Cardiac septum (tissue), 1 donor: ENCODE measurements around the gene OSCP1. TPM values are rescaled to one million over a fixed set of nuclear protein-coding genes. Genes with fewer than 3 reads are reported as not detected.
A peak's percentile ranks its signal among the peaks of the same experiment; 100 is the strongest.
"Not testable (repeated sequence)": the region's sequence is repeated elsewhere in the genome, so short reads cannot be mapped to it uniquely, and the experiment has no call there.

Experiments used
- DNase-seq: peaks from one replicate; pipeline ENCODE4 v3.0.0-alpha.2; 2020; ENCODE audit warnings: low spot score
- intact Hi-C: fragments of 100-400 bp; cut with DNase I; formaldehyde crosslinking; loops from one replicate; pipeline ENCODE4 v1.14.0; 2022
- long read RNA-seq: library from polyadenylated mRNA; unstranded; transcript quantifications from one replicate; pipeline ENCODE4 v2.0.0, GENCODE V29; 2021
- total RNA-seq: library from RNA; stranded (reverse); fragmentation: NEBNext Ultra II Directional; extraction: Animal tissue kit (Norgen Biotek cat#: 25700); gene quantifications from one replicate; pipeline ENCODE4 v1.2.1, GENCODE V29; 2021
- donor health status: DM: no; HTN: no; CAD: no.

Gene OSCP1
- 3.4 TPM for total RNA-seq
- long read RNA-seq, transcript OSCP1-201 (10 exons, 1,455 nt): major isoform, 7 of 9 reads
- long read RNA-seq, partial matches to known transcripts: 0 of 9 reads
- long read RNA-seq, other reads (novel, unspliced or antisense): 2 of 9 reads

- intact Hi-C loops: no loop called here
- DNase-seq: peak; percentile 97
Observed at GRCh38 chr1:36450270-36450918, at the start of gene OSCP1. TSS of gene OSCP1 (minus strand) at chr1:36450451. CDS start at chr1:36450369, 82 bp downstream.

GRCh38 chr1:36497207-36497606 lies 47.0 kb upstream of the OSCP1 start:
- intact Hi-C loops: no loop called here
- DNase-seq: no peak

- no peak for DNase-seq
- intact Hi-C loops: no loop called here
Observed at GRCh38 chr1:36494971-36495370, 44.7 kb upstream of the OSCP1 start.

GRCh38 chr1:36493524-36493923 lies 43.3 kb upstream of the OSCP1 start:
- no peak for DNase-seq
- intact Hi-C loops: no loop called here

- intact Hi-C loops: no loop called here
- DNase-seq: no peak
Observed at GRCh38 chr1:36492491-36492890, 42.2 kb upstream of the OSCP1 start.

GRCh38 chr1:36489258-36490051 lies 39.2 kb upstream of the OSCP1 start:
- DNase-seq, intact Hi-C loops: not testable (repeated sequence)

- DNase-seq: no peak
- intact Hi-C loops: no loop called here
Observed at GRCh38 chr1:36487906-36488305, 37.7 kb upstream of the OSCP1 start.

- intact Hi-C loops: not testable (repeated sequence)
Observed at GRCh38 chr1:36487336-36487725, 37.1 kb upstream of the OSCP1 start.

GRCh38 chr1:36486439-36487335 lies 36.4 kb upstream of the OSCP1 start:
- intact Hi-C loops: no loop called here

More at GRCh38 chr1:36487336-36487725, 37.1 kb upstream of the OSCP1 start:
- not testable (repeated sequence) for DNase-seq

GRCh38 chr1:36486093-36486438 lies 35.8 kb upstream of the OSCP1 start:
- no peak for DNase-seq
- intact Hi-C loops: no loop called here

More at GRCh38 chr1:36486439-36487335, 36.4 kb upstream of the OSCP1 start:
- DNase-seq: peak; percentile 94

GRCh38 chr1:36484099-36484498 lies 33.8 kb upstream of the OSCP1 start:
- intact Hi-C loops: no loop called here
- DNase-seq: no peak

- intact Hi-C loops: no loop called here
Observed at GRCh38 chr1:36482724-36483388, 32.6 kb upstream of the OSCP1 start, which contains the start of gene CSF3R. TSS of gene CSF3R (minus strand) at chr1:36482913. CDS start at chr1:36479496, 3,417 bp downstream.

GRCh38 chr1:36481771-36482723 lies 31.8 kb upstream of the OSCP1 start:
- DNase-seq: no peak
- intact Hi-C loops: no loop called here

More at GRCh38 chr1:36482724-36483388, 32.6 kb upstream of the OSCP1 start, which contains the start of gene CSF3R:
- DNase-seq: peak; percentile 90

GRCh38 chr1:36481091-36481490 lies 30.8 kb upstream of the OSCP1 start:
- intact Hi-C loops: no loop called here
- DNase-seq: no peak

GRCh38 chr1:36480161-36480560 lies 29.9 kb upstream of the OSCP1 start:
- intact Hi-C loops: no loop called here
- DNase-seq: no peak

- intact Hi-C loops: no loop called here
- DNase-seq: no peak
Observed at GRCh38 chr1:36479505-36480051, 29.3 kb upstream of the OSCP1 start.

- DNase-seq: not testable (repeated sequence)
Observed at GRCh38 chr1:36477615-36478014, 27.4 kb upstream of the OSCP1 start.

GRCh38 chr1:36476945-36477344 lies 26.7 kb upstream of the OSCP1 start:
- DNase-seq: no peak
- intact Hi-C loops: no loop called here

More at GRCh38 chr1:36477615-36478014, 27.4 kb upstream of the OSCP1 start:
- intact Hi-C loops: not testable (repeated sequence)
